Esophagus squamous epithelium (tissue), 5 donors: ENCODE data around the gene EVL. TPM values are rescaled to one million over a fixed set of nuclear protein-coding genes. Genes with fewer than 3 reads are reported as not detected.

Source experiments
- DNase-seq: peaks from one replicate; lab custom pipeline; 2025; lab: John Stamatoyannopoulos, UW
- H3K27ac ChIP-seq, 4 donors: fragments of 200-600 bp; sonication (generic); one replicate each; pipeline ENCODE4 v1.5.1; 2016 to 2019; ENCODE audit warnings: mild to moderate bottlenecking in 1 of 4
- H3K27me3 ChIP-seq, 4 donors: fragments of 200-600 bp; sonication (generic); 1 replicate in 3 of 4; 2 replicates in 1 of 4; pipeline versions ENCODE4 v1.5.1 to v1.6.0; 2017 to 2021; ENCODE audit warnings: antibody characterized with exemption in 1 of 4
- H3K36me3 ChIP-seq, 3 donors: fragments of 200-600 bp; sonication (generic); one replicate each; pipeline ENCODE4 v1.5.1; 2016 to 2019
- H3K4me1 ChIP-seq, 3 donors: fragments of 200-600 bp; sonication (generic); one replicate each; pipeline ENCODE4 v1.5.1; 2017 to 2019
- H3K4me3 ChIP-seq, 4 donors: fragments of 200-600 bp; sonication (generic); 1 replicate in 3 of 4; 2 replicates in 1 of 4; pipeline ENCODE4 v1.5.1; 2016 to 2019; ENCODE audit warnings: mild to moderate bottlenecking in 2 of 4, moderate library complexity in 1 of 4
- H3K9me3 ChIP-seq, 3 donors: fragments of 200-600 bp; sonication (generic); one replicate each; pipeline ENCODE4 v1.5.1; 2016 to 2019
- POLR2A ChIP-seq, 4 donors: fragments of 450-650 bp; IDR thresholded peaks; one replicate each; pipeline ENCODE4 v1.6.1; 2017; ENCODE audit warnings: antibody characterized with exemption in 4 of 4, mild to moderate bottlenecking in 4 of 4, moderate library complexity in 3 of 4
- whole genome bisulfite sequencing, 2 donors: methylation state at CpG; one replicate each; pipeline ENCODE4 v1.1.5; 2018; 5-methylcytosine and 5-hydroxymethylcytosine counted together
- intact Hi-C: fragments of 100-400 bp; cut with DNase I; formaldehyde crosslinking; loops from one replicate; pipeline ENCODE4 v1.15.0; 2022
- total RNA-seq, 4 donors: library from RNA; depleted of rRNA; stranded (reverse); fragments of >200 nt; gene quantifications; one replicate each; pipeline ENCODE4 v1.1.0, GENCODE V29; 2016
- TF ChIP-seq, protein P1 (sequence below), 6 experiments: fragments of 450-650 bp in 4 of 6; fragments of 200-600 bp in 2 of 6; sonication (generic) in 2 of 6; IDR thresholded peaks; one replicate each; pipeline ENCODE4 v1.5.1; 2016 to 2019; ENCODE audit warnings: antibody characterized with exemption in 6 of 6, mild to moderate bottlenecking in 4 of 6, moderate library complexity in 4 of 6
- donor health status: DM: yes; HTN: yes; CAD: no.

The EVL gene
- total RNA-seq, 4 donors from 2014 or later = 20.0 to 61.2 (median 25.8) TPM

DNA sequence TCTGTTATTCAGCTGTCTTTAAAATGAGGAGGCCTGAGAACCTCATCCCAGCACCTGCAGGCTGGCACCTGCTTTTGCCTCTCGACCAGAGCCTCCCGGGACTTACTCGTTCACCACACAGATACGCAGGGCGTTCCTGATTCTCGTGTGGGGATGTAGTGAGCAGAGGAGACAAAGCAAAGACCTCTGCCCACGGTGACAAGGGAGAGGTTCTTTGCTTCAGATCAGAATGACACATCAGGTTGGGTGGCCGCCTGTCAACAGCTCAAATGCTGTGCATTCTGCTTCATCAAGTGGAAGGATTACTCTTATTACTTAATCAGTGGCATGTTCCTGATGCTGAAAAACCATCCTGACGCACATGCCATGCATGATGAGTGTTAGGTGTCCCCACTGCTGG is 69.9 kb downstream of the EVL start:
- Histone ChIP-seq H3K36me3 (peaks cover 0 to 91% (median 0%) of the 10 kb centered on the region in 3 donors), H3K9me3 (no peaks in the 10 kb centered on the region), H3K4me1 (peaks cover 0 to 39% (median 8%) of the 10 kb centered on the region in 3 donors), H3K27ac (no peak overlapping the region), H3K4me3 (no peak overlapping the region), H3K27me3 (no peaks in the 10 kb centered on the region)
- TF ChIP-seq, protein P1, sequence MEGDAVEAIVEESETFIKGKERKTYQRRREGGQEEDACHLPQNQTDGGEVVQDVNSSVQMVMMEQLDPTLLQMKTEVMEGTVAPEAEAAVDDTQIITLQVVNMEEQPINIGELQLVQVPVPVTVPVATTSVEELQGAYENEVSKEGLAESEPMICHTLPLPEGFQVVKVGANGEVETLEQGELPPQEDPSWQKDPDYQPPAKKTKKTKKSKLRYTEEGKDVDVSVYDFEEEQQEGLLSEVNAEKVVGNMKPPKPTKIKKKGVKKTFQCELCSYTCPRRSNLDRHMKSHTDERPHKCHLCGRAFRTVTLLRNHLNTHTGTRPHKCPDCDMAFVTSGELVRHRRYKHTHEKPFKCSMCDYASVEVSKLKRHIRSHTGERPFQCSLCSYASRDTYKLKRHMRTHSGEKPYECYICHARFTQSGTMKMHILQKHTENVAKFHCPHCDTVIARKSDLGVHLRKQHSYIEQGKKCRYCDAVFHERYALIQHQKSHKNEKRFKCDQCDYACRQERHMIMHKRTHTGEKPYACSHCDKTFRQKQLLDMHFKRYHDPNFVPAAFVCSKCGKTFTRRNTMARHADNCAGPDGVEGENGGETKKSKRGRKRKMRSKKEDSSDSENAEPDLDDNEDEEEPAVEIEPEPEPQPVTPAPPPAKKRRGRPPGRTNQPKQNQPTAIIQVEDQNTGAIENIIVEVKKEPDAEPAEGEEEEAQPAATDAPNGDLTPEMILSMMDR (IDR thresholded peaks at IDR 0.05) = no peak
- no peak for TF ChIP-seq POLR2A (IDR thresholded peaks at IDR 0.05)
- DNase-seq = no peak
- 91 to 92% methylated on average over 9 of the region's 9 CpGs for WGBS, 2 donors
- intact Hi-C loops = no loop called here

DNA sequence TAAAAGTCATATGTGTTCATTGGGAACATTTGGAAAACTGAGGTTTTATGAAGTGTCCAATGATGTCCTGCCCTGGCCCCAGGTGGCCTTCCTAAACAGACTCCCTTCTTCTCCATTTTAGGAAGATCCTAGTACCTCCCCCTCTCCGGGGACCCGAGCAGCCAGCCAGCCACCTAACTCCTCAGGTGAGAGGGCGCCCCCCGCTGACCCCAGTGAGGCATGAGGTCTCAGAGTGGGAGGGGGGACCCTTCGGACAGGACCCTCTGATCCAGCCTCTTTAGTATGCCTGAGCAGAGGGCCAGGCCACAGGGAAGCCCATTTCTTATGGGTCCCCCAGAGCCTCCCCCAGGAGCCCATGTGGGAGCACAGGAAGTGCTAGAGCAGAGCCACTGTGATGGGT is 70.6 kb downstream of the EVL start:
- Histone ChIP-seq H3K4me3 (no peak overlapping the region), H3K4me1 (peaks cover 0 to 39% (median 8%) of the 10 kb centered on the region in 3 donors), H3K9me3 (no peaks in the 10 kb centered on the region), H3K36me3 (peaks cover 0 to 91% (median 0%) of the 10 kb centered on the region in 3 donors), H3K27me3 (no peaks in the 10 kb centered on the region), H3K27ac (no peak overlapping the region)
- intact Hi-C loops = no loop called here
- TF ChIP-seq POLR2A (IDR thresholded peaks at IDR 0.05) = no peak
- TF ChIP-seq, protein P1 (IDR thresholded peaks at IDR 0.05) = no peak
- no peak for DNase-seq
- 67 to 70% methylated on average over 1 to 3 of the region's 5 CpGs for WGBS, 2 donors

DNA sequence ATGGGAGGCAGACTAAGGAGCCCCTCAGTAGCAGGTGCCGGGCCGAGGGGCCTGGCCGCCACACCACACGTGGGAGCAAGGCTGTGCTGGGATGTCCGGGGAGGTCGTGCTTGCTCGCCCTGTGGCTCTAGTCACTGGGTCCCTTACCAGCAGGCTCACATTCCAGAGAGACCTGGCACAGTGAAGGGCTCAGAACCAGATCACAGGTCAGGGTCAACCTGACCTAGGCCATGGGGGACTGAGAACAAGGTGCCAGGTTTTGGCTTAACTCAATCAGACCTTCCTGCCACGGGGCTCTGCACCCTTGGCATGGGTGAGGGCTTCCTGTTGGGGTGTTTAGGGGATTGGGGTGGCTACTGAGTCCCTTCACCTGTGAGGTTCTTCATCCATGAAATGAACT is 72.0 kb downstream of the EVL start:
- intact Hi-C loops = no loop called here
- Histone ChIP-seq H3K9me3 (no peaks in the 10 kb centered on the region), H3K4me3 (no peak overlapping the region), H3K27me3 (no peaks in the 10 kb centered on the region), H3K27ac (no peak overlapping the region), H3K4me1 (peaks cover 0 to 39% (median 3%) of the 10 kb centered on the region in 3 donors), H3K36me3 (peaks cover 0 to 98% (median 0%) of the 10 kb centered on the region in 3 donors)
- no peak for DNase-seq
- no peak for TF ChIP-seq POLR2A (IDR thresholded peaks at IDR 0.05)
- TF ChIP-seq, protein P1 (IDR thresholded peaks at IDR 0.05) = no peak
- 60% methylated on average over 1 of the region's 8 CpGs; no CpG with 5 or more reads in 1 of the 2 donors for WGBS, 2 donors

DNA sequence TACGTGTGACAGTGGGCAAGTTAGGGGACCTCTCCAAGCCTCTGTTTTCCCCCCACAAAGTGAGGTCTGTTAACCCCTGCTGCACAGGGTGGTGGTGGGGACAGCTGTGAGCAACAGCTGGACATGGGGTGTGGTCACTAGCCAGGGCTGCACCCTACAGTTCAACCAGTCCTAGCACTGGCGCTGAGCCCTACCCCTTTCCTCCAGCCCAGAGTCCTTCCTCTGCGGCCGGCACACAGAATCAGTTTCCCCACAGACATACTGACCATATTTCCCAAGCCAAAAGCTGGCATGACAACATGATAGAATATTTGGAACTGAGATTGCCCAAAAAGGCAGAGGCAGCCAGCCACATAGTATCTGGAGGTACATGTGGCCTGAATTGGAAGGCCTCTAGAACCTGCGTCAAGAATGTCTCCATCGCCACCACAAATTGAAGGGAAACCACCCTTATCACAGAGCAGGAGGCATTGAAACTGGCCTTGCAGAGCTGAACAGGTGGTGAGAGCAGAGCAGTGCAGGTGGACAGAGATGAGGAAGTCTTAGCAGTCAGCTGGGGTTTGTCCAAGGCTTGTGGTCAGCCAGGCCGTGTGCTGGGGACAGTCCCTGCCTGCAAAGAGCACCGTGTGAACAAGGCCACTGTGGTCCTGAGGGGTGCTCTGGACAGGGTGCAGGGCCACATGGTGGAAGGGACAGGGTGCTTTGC is 73.0 kb downstream of the EVL start:
- Histone ChIP-seq H3K4me1 (peaks cover 0 to 39% (median 4%) of the 10 kb centered on the region in 3 donors), H3K27me3 (no peaks in the 10 kb centered on the region), H3K27ac (no peak overlapping the region), H3K4me3 (no peak overlapping the region), H3K9me3 (no peaks in the 10 kb centered on the region), H3K36me3 (peaks cover 0 to 98% (median under 1%) of the 10 kb centered on the region in 3 donors)
- DNase-seq = no peak
- TF ChIP-seq, protein P1 (IDR thresholded peaks at IDR 0.05) = no peak
- no peak for TF ChIP-seq POLR2A (IDR thresholded peaks at IDR 0.05)
- intact Hi-C loops = no loop called here
- 69 to 100% methylated on average over 1 to 4 of the region's 8 CpGs for WGBS, 2 donors

DNA sequence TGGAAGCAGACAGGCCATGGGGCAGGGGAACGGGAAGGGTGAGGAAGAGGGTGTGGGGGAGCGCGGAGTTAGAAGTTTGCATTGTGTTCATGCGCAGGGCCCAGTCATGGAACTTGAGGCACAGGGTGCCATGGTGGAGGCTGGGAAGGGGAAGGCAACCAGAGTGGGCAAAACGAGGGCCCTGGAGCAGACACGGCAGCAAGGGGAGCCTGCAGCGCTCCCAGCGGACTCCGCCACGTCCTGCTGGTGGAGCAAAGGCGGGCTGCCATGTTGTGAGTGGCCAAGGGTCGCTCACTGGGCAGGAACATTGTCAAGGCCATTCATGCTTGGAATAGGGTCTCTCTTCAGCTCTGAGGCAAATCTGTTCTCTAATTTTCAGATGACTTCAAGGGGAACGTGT is 73.7 kb downstream of the EVL start:
- 90 to 97% methylated on average over 12 of the region's 13 CpGs for WGBS, 2 donors
- no peaks in the 10 kb centered on the region for H3K27me3 ChIP-seq
- intact Hi-C loops = no loop called here
- H3K4me3 ChIP-seq = no peak overlapping the region
- H3K9me3 ChIP-seq = no peaks in the 10 kb centered on the region
- H3K4me1 ChIP-seq = peaks cover 0 to 39% (median 4%) of the 10 kb centered on the region in 3 donors
- no peak overlapping the region for H3K27ac ChIP-seq
- TF ChIP-seq POLR2A (IDR thresholded peaks at IDR 0.05) = no peak
- TF ChIP-seq, protein P1 (IDR thresholded peaks at IDR 0.05) = no peak
- peaks cover 0 to 98% (median 7%) of the 10 kb centered on the region in 3 donors for H3K36me3 ChIP-seq
- no peak for DNase-seq
